Epithelial cell of esophagus (primary cell): Measurements from ENCODE around the gene SRMS.

Source experiments
- DNase-seq: peaks from one replicate; pipeline ENCODE4 v3.0.0; 2010; ENCODE audit warnings: low read depth
- H3K4me3 ChIP-seq: 2 replicates; pipeline ENCODE4 v1.5.1; 2011; ENCODE audit warnings: mild to moderate bottlenecking, low read length, control low read depth
- TF ChIP-seq, protein P1 (sequence below): IDR thresholded peaks from 2 replicates; pipeline ENCODE4 v1.5.1; 2011; ENCODE audit warnings: low read depth, mild to moderate bottlenecking, low read length, control low read depth, inconsistent platforms; ENCODE audit not compliant: insufficient read depth; ENCODE audit errors: missing control alignments

Gene SRMS

DNA sequence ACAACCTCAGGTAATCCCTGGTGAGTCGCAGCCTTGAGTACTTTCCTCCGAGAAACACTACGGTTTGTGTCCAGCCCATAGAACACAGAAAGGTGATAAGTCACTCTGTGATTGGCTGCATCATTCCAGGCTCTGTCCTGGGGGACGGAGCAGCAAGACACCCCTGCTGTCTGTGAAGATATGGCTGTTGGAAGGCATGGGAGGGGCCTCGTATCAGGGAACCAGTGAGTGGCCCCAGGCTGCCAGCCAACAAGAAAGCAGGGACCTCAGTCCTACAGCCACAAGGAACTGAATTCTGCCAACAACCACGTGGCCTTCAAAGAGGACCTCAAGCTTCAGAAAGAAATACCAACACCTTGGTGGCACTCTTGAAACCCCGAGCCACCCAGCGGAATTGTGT is 42.3 kb downstream of the SRMS start:
- H3K4me3 ChIP-seq = no peak overlapping the region
- TF ChIP-seq, protein P1, sequence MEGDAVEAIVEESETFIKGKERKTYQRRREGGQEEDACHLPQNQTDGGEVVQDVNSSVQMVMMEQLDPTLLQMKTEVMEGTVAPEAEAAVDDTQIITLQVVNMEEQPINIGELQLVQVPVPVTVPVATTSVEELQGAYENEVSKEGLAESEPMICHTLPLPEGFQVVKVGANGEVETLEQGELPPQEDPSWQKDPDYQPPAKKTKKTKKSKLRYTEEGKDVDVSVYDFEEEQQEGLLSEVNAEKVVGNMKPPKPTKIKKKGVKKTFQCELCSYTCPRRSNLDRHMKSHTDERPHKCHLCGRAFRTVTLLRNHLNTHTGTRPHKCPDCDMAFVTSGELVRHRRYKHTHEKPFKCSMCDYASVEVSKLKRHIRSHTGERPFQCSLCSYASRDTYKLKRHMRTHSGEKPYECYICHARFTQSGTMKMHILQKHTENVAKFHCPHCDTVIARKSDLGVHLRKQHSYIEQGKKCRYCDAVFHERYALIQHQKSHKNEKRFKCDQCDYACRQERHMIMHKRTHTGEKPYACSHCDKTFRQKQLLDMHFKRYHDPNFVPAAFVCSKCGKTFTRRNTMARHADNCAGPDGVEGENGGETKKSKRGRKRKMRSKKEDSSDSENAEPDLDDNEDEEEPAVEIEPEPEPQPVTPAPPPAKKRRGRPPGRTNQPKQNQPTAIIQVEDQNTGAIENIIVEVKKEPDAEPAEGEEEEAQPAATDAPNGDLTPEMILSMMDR = no peak
- no peak for DNase-seq

DNA sequence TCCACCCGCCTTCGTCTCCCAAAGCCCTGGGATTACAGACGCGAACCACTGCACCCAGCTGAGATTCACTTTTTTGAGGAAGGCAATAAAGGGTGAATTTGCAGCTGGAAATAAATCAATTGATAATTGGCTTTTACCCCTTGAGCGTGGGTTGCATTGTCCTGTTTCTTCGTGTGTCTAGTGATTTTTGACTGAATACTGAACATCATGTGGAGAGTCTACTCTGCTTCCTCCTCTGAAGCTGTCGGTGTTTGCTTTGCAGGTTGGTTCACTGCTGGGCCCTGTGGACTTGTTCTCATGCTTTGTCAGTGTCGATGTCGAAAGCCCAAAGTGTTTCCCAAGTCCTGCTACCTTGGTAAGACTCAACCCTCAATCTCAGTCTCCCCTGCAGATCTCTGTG is 42.9 kb downstream of the SRMS start:
- DNase-seq = no peak
- TF ChIP-seq, protein P1 = no peak
- no peak overlapping the region for H3K4me3 ChIP-seq

DNA sequence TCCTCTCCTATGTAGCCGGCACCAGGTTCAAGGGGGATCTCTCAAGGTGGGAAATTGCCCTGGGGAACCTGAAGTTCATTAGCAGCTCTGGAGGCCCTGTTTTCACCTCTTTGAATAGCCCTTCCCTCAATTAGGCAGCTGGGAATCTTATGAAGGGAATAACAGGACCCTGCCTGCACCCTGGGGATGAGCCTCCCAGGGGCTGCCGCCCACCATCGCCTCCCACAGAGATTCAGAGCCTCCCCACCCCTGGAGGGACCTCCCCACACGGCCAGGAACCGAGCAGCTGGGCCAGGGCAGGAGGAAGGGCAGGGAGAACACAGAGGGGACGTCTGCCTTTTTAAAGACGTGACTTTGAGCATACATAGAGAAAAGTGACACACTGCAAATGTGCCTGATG is 44.0 kb downstream of the SRMS start:
- TF ChIP-seq, protein P1 = no peak
- DNase-seq = no peak
- H3K4me3 ChIP-seq = no peak overlapping the region

DNA sequence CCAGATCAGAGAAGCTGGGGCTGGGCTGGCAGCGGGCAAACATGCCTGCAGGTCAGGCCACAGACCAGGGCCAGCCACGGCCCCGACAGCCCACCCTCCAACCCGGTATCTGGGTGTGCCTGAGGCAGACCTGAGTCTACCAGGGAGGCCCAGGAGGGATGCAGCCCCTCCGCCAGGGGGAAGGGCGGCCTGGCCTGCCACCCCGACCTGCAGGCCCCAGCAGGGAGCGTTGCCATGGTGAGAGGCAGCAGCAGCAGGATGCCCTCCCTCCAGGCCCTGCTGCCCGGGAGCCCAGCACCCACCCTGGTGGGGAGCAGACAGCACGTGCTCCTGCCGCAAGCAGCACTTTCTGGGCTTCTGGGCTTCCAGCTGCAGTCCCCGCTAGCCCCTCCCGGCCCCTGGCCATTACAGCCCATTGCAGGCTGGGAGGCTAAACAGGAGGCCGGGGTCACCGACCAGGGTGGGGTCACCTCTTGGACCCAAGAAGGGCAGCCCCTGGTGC is 44.8 kb downstream of the SRMS start:
- DNase-seq = no peak
- H3K4me3 ChIP-seq = no peak overlapping the region
- TF ChIP-seq, protein P1 = no peak

DNA sequence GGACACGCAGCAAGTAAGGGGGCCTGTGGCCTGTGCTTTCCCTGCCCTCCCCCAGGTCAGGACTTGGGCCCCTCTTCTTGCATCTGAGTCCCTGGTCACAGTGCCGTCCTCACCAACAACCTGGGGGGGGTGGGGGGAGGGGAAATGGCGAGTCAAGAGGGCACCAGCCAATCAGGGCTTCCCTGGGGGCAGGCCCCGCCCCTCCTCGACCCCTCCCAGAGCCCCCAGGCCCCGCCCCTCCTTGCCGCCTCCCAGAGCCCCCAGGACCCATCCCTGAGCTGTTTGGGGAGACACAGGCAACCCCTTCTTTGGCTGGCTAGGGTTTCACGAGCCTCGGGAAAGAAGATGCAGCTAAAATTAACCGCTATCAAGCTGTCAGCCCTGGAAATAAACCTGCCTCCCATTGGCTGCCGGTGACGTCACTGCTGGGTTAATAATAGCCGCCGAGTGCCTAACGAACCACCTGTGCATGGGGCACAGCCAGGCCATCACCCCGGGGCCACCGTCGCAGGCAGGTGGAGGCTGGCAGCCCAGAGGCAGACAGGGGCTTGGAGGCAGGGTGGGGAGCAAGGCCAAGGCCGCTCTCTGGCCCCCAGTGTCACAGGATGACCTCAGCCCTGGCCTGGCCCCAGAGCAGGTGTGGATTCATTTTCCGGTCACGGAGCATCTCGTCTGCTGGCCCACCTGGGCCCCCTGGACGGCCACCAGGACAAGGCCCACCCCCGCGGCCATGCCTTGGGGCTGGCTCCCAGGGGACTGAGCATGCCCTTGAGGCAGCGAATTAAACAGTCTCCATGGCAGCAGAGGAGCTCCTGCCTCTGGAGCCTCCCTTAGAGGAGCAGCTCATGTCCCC is 45.5 kb downstream of the SRMS start:
- TF ChIP-seq, protein P1 = no peak
- DNase-seq = peak; percentile 26
- H3K4me3 ChIP-seq = no peak overlapping the region

DNA sequence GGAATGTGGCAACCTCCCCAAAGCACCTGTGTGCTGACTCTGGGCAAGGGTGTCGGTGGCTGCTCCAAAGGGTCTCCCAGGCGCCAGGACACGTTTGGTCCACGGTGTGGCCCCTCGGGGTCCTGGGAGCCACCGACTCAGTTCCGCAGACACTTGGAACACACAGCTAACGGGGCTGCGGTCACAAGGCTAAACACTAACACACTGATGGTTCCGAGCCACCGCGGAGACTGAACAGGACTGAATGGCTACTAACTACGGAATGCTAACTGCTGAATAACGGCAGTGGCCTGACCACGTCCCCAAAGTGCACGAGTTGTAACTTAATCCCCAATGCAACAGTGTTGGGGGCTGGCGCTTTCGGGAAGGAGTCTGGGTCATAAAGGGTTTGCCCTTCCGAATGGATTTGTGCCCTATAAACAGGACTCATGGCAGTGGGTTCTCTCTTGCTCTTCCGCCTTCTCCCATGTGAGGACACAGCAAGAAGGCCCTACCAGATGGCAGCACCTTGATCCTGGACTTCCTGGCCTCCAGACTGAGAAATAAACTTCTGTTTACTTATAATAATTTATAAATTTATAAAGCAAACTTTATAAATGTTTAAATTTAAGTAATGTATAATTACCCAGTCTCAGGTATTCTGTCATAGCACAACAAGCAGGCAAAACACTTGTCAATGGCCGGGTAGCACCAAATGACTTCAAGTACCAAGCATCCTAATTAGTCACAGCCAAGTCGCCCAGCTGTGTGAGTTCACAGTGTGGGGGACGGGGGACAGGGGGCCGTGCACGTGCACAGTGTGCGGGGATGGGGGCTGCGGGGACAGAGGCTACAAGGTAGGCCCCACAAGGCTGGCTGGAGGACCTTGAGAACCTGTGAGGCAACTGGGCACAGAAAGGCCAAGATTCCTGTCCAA is 46.4 kb downstream of the SRMS start:
- no peak for DNase-seq
- H3K4me3 ChIP-seq = no peak overlapping the region
- TF ChIP-seq, protein P1 = no peak
